K562 (cell line): ENCODE measurements around the gene PAX2. TPM values are rescaled to one million over a fixed set of nuclear protein-coding genes. Genes with fewer than 3 reads are reported as not detected.

Source experiments
- ATAC-seq: fragments of 200-7000 bp; cut with Tn5 transposase; 3 replicates; pipeline ENCODE4 v1.9.1; 2020; ENCODE audit warnings: moderate library complexity
- BruUV-seq: library from RNA; stranded (reverse); fragments of 400-500 nt; replicated peaks from 2 replicates; lab custom pipeline; 2021; lab: Mats Ljungman, UMichigan
- CTCF ChIA-PET: fragments of 300-600 bp; formaldehyde crosslinking; extraction: SDS; loops from one replicate; lab custom pipeline; 2021; ENCODE audit warnings: low intra/inter-chr PET ratio; lab: Yijun Ruan, JAX
- POLR2A ChIA-PET: fragments of 300-600, 350-650 bp; sonication (Branson Sonifier 250); formaldehyde crosslinking; extraction: SDS; loops from one replicate; lab custom pipeline; 2021; ENCODE audit warnings: antibody characterized with exemption, inconsistent platforms; lab: Yijun Ruan, JAX
- DNase-seq, 4 experiments: peaks; one replicate each; pipeline versions ENCODE4 v3.0.0 to v3.0.0-alpha.2; 2011 to 2018; ENCODE audit warnings: low spot score in 3 of 4, mixed read lengths in 3 of 4; ENCODE audit errors: extremely low read depth in 1 of 4
- FAIRE-seq: peaks from 2 replicates; lab custom pipeline; 2011; peaks lifted over from hg19 to GRCh38; lab: Jason Lieb, UNC
- H2AFZ ChIP-seq: 2 replicates; pipeline ENCODE4 v1.6.0; 2011; ENCODE audit warnings: low read depth, low read length, control low read depth, inconsistent platforms
- H3K27ac ChIP-seq: fragments of 200-600 bp; 3 replicates; pipeline ENCODE4 v1.8.0; 2011; ENCODE audit warnings: low read depth, mild to moderate bottlenecking, control low read depth, inconsistent platforms, low read length, moderate library complexity, mixed read lengths; ENCODE audit errors: extremely low read depth
- H3K27me3 ChIP-seq, 2 experiments: fragments of 300-600 bp in 1 of 2; 2 replicates in 1 of 2; 3 replicates in 1 of 2; pipeline versions ENCODE4 v1.6.0 to v1.8.0; 2011; ENCODE audit warnings: inconsistent platforms in 2 of 2, low read length in 2 of 2, mild to moderate bottlenecking in 1 of 2, mixed read lengths in 1 of 2, moderate library complexity in 1 of 2; ENCODE audit not compliant: control insufficient read depth in 2 of 2, insufficient read depth in 2 of 2
- H3K36me3 ChIP-seq: fragments of 300-600 bp; 3 replicates; pipeline ENCODE4 v1.8.0; 2011; ENCODE audit warnings: mild to moderate bottlenecking, low read length, inconsistent platforms; ENCODE audit not compliant: control insufficient read depth, insufficient read depth
- H3K4me1 ChIP-seq, 2 experiments: fragments of 200-600 bp in 1 of 2; replicated peaks in 1 of 2; 2 replicates in 1 of 2; 3 replicates in 1 of 2; pipeline versions ENCODE4 v1.5.1 to v1.8.0; 2011; ENCODE audit warnings: inconsistent platforms in 2 of 2, low read length in 2 of 2, mild to moderate bottlenecking in 1 of 2, mixed read lengths in 1 of 2, moderate library complexity in 1 of 2; ENCODE audit not compliant: control insufficient read depth in 2 of 2, insufficient read depth in 2 of 2
- H3K4me2 ChIP-seq: 2 replicates; pipeline ENCODE4 v1.6.1; 2011; ENCODE audit warnings: low read length, control low read depth, inconsistent platforms, mixed read lengths; ENCODE audit not compliant: insufficient read depth
- H3K4me3 ChIP-seq: fragments of 200-600 bp; sonication (generic), shearing (Covaris generic); 2 replicates; pipeline ENCODE4 v1.5.1; 2016; ENCODE audit warnings: control low read depth, inconsistent platforms
- H3K79me2 ChIP-seq: fragments of 200-600 bp; 3 replicates; pipeline ENCODE4 v1.8.0; 2011; ENCODE audit warnings: low read length, inconsistent platforms; ENCODE audit not compliant: control insufficient read depth, insufficient read depth
- H3K9ac ChIP-seq, 2 experiments: 2 replicates each; pipeline versions ENCODE4 v1.6.0 to v1.6.1; 2011; ENCODE audit warnings: low read depth in 2 of 2, low read length in 2 of 2, control low read depth in 1 of 2, inconsistent platforms in 1 of 2, mild to moderate bottlenecking in 1 of 2, mixed read lengths in 1 of 2; ENCODE audit not compliant: insufficient read depth in 1 of 2
- H3K9me1 ChIP-seq: one replicate; pipeline ENCODE4 v1.6.0; 2011; ENCODE audit warnings: inconsistent platforms, mild to moderate bottlenecking, low read length, moderate library complexity; ENCODE audit not compliant: control insufficient read depth, insufficient read depth
- H3K9me3 ChIP-seq: replicated peaks from 2 replicates; pipeline ENCODE4 v1.5.1; 2011; ENCODE audit warnings: low read depth, low read length, inconsistent platforms; ENCODE audit not compliant: control insufficient read depth, insufficient read depth
- H4K20me1 ChIP-seq: replicated peaks from 2 replicates; pipeline ENCODE4 v1.6.1; 2011; ENCODE audit warnings: low read length, inconsistent platforms, mixed read lengths; ENCODE audit not compliant: control insufficient read depth, insufficient read depth
- DMBX1 ChIP-seq: fragments of 250-450 bp; sonication (Bioruptor Pico); IDR thresholded peaks from 2 replicates; pipeline ENCODE4 v1.8.0; 2022; ENCODE audit warnings: inconsistent platforms, mild to moderate bottlenecking, moderate library complexity, borderline replicate concordance
- ELK3 ChIP-seq: fragments of 450-650 bp; formaldehyde crosslinking; IDR thresholded peaks from 2 replicates; pipeline ENCODE4 v1.4.0; 2020; ENCODE audit warnings: mild to moderate bottlenecking
- ESRRA ChIP-seq: fragments of 450-650 bp; IDR thresholded peaks from 2 replicates; pipeline ENCODE4 v1.6.1; 2014; ENCODE audit warnings: low read depth, mild to moderate bottlenecking, moderate library complexity, borderline replicate concordance
- HMGN3 ChIP-seq: IDR thresholded peaks from 2 replicates; pipeline ENCODE4 v1.6.1; 2011; ENCODE audit warnings: borderline replicate concordance, low read depth, mild to moderate bottlenecking, mixed read lengths, low read length; ENCODE audit not compliant: insufficient read length; ENCODE audit errors: extremely low read depth
- KDM1A ChIP-seq, 2 experiments: fragments of 450-650 bp; IDR thresholded peaks; 2 replicates each; pipeline ENCODE4 v1.6.1; 2016; ENCODE audit warnings: mild to moderate bottlenecking in 2 of 2
- NELFE ChIP-seq: IDR thresholded peaks from 2 replicates; pipeline ENCODE4 v1.6.1; 2011; ENCODE audit warnings: mild to moderate bottlenecking; ENCODE audit not compliant: insufficient read depth, insufficient read length
- NONO ChIP-seq, 2 experiments: fragments of 200-400 bp in 1 of 2; fragments of 450-650 bp in 1 of 2; formaldehyde crosslinking in 1 of 2; IDR thresholded peaks; 2 replicates each; pipeline ENCODE4 v1.6.1; 2017; ENCODE audit warnings: low read depth in 2 of 2, mild to moderate bottlenecking in 2 of 2, moderate library complexity in 2 of 2, low read length in 1 of 2
- RBM15 ChIP-seq: fragments of 200-400 bp; formaldehyde crosslinking; IDR thresholded peaks from 2 replicates; pipeline ENCODE4 v1.6.1; 2018; ENCODE audit warnings: mild to moderate bottlenecking, low read length, moderate library complexity; ENCODE audit not compliant: insufficient read depth
- RBM25 ChIP-seq: fragments of 200-400 bp; formaldehyde crosslinking; IDR thresholded peaks from 2 replicates; pipeline ENCODE4 v1.6.1; 2018; ENCODE audit warnings: low read length, low read depth, moderate library complexity; ENCODE audit not compliant: severe bottlenecking
- ZBTB1 ChIP-seq: sonication (generic); formaldehyde crosslinking; IDR thresholded peaks from 2 replicates; pipeline ENCODE4 v1.8.1; 2023; ENCODE audit warnings: missing genetic modification reagents, low read depth, mild to moderate bottlenecking, borderline replicate concordance
- ZNF12 ChIP-seq: sonication (generic); formaldehyde crosslinking; IDR thresholded peaks from 2 replicates; pipeline ENCODE4 v1.4.0; 2020; ENCODE audit warnings: mild to moderate bottlenecking, missing genetic modification reagents
- ZNF316 ChIP-seq: fragments of 450-650 bp; IDR thresholded peaks from 2 replicates; pipeline ENCODE4 v1.6.1; 2016
- ZNF431 ChIP-seq: sonication (generic); formaldehyde crosslinking; IDR thresholded peaks from 2 replicates; pipeline ENCODE4 v1.8.0; 2022; ENCODE audit warnings: mild to moderate bottlenecking, missing genetic modification reagents
- ZNF785 ChIP-seq: fragments of 250-450 bp; sonication (Bioruptor Pico); IDR thresholded peaks from 2 replicates; pipeline ENCODE4 v1.4.0; 2020; ENCODE audit warnings: mild to moderate bottlenecking
- WGBS: fragments of 100-300 bp; shearing (Covaris generic); methylation state at CpG from one replicate; pipeline ENCODE4 v1.1.6; 2016; ENCODE audit warnings: low coverage, mixed read lengths; ENCODE audit not compliant: insufficient coverage; ENCODE audit errors: missing lambda C conversion rate; 5-methylcytosine and 5-hydroxymethylcytosine counted together
- in situ Hi-C: fragments of 300-500 bp; cut with MboI; formaldehyde crosslinking; loops from 4 replicates; pipeline ENCODE4 v1.15.0; 2018; ENCODE audit warnings: inconsistent platforms, mixed read lengths
- intact Hi-C: fragments of 100-400 bp; cut with micrococcal nuclease; formaldehyde crosslinking; loops from 2 replicates; pipeline ENCODE4 v1.14.2; 2022
- polyA plus RNA-seq, 8 experiments: library from polyadenylated mRNA; depleted of rRNA in 4 of 8; stranded (reverse) in 5 of 8; unstranded in 3 of 8; fragments of >200 nt; fragmentation: Nextera tagmentation in 2 of 8; fragmentation: Illumina TruSeq in 1 of 8; extraction: Ambion mirVana in 2 of 8; extraction: Trizol in 1 of 8; gene quantifications; 2 replicates each; pipeline versions ENCODE4 v1.2.1 to v1.2.3, GENCODE V29; 2011 to 2014; ENCODE audit warnings: inconsistent platforms in 1 of 8, missing spikeins in 1 of 8
- total RNA-seq, 7 experiments: library from RNA; depleted of rRNA in 6 of 7; stranded (reverse); fragments of >200 nt in 6 of 7; fragmentation: Illumina TruSeq in 2 of 7; extraction: Trizol in 2 of 7; gene quantifications; 2 replicates each; pipeline versions ENCODE4 v1.2.1 to v1.2.3, GENCODE V29; 2011 to 2021; ENCODE audit warnings: low replicate concordance in 1 of 7

Gene PAX2
- total and polyA plus RNA-seq, 9 of the 15 experiments (the other 6 are each of a cell fraction or from before 2014, with no cell fraction given): not detected

DNA sequence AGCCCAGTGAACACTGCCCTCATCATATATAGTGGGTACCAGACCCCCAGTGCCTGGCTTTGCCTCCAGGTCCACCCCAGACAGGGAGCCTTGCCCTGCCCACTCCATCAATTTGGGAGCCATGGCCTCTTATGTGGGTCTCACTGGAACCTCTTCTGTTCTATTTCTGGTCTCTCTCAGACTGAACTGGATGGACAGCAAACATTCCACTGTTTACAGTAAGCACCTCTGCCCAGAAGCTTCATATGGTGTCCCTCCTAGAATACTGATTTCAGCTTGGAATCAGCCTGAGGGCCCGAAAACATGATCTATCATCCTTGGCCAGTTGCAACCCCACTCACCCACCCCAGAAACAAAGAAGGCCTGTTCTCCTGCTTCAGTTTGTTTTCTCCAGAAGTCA, 86.4 kb downstream of the PAX2 start:
- FAIRE-seq (no peak), DNase-seq (no peak), ATAC-seq (no peak)
- H3K27ac ChIP-seq: no peak overlapping the region
- POLR2A ChIA-PET: no interaction called here
- no peaks in the 10 kb centered on the region for H3K9me3 ChIP-seq
- in situ Hi-C loops: no loop called here
- H3K27me3 ChIP-seq: peaks cover 0 to 42% of the 10 kb centered on the region in 2 experiments; a peak in 2 of 5 replicates
- WGBS: 0% methylated on average over 1 of the region's 1 CpG
- no peaks in the 10 kb centered on the region for H3K36me3 ChIP-seq
- peaks cover 0 to 31% of the 10 kb centered on the region in 2 experiments; a peak in 2 of 5 replicates for H3K4me1 ChIP-seq
- no TSS peak for BruUV-seq
- no peaks in the 10 kb centered on the region for H4K20me1 ChIP-seq
- H3K79me2 ChIP-seq: no peaks in the 10 kb centered on the region
- H3K4me2 ChIP-seq: no peak overlapping the region
- TF ChIP-seq RBM15 (no peak), RBM25 (no peak), DMBX1 (no peak), KDM1A (IDR thresholded peaks at IDR 0.05) (no peak), ZNF431 (CRISPR knock-in tag) (no peak), ZBTB1 (no peak), ZNF316 (no peak), ZNF12 (CRISPR knock-in tag) (no peak), NELFE (no peak), ESRRA (no peak), ELK3 (CRISPR knock-in tag) (no peak), HMGN3 (no peak), ZNF785 (CRISPR knock-in tag) (no peak), NONO (IDR thresholded peaks at IDR 0.05; ENCODE audit: low read depth in 2 of 2, low read length in 1 of 2) (no peak)
- intact Hi-C loops: no loop called here
- H2AFZ ChIP-seq: no peak overlapping the region
- H3K9me1 ChIP-seq: no peaks in the 10 kb centered on the region
- H3K4me3 ChIP-seq: no peak overlapping the region
- CTCF ChIA-PET: no interaction called here
- no peak overlapping the region for H3K9ac ChIP-seq
